K562 (cell line): ENCODE measurements around the gene ZNF48. TPM values are rescaled to one million over a fixed set of nuclear protein-coding genes. Genes with fewer than 3 reads are reported as not detected.

Experiments used
- AFF1 ChIP-seq, 2 experiments: fragments of 450-650 bp; IDR thresholded peaks; 2 replicates each; pipeline ENCODE4 v1.6.1; 2018; ENCODE audit warnings: mild to moderate bottlenecking in 2 of 2, low read depth in 1 of 2; ENCODE audit not compliant: partially characterized antibody in 2 of 2
- ARID1B ChIP-seq: fragments of 450-650 bp; IDR thresholded peaks from 2 replicates; pipeline ENCODE4 v1.6.1; 2016; ENCODE audit warnings: antibody characterized with exemption, mild to moderate bottlenecking, inconsistent platforms
- BCL6 ChIP-seq: fragments of 250-450 bp; sonication (Bioruptor Pico); IDR thresholded peaks from 2 replicates; pipeline ENCODE4 v1.4.0; 2020
- CCNT2 ChIP-seq: IDR thresholded peaks from 2 replicates; pipeline ENCODE4 v1.6.1; 2011; ENCODE audit warnings: borderline replicate concordance, low read depth, mild to moderate bottlenecking, moderate library complexity, mixed read lengths, low read length; ENCODE audit not compliant: insufficient read length; ENCODE audit errors: extremely low read depth
- CEBPG ChIP-seq, 3 experiments: fragments of 200-800 bp in 1 of 3; sonication (Bioruptor generic) in 1 of 3; sonication (generic) in 1 of 3; formaldehyde crosslinking in 1 of 3; IDR thresholded peaks in 2 of 3; conservative IDR thresholded peaks in 1 of 3; 2 replicates each; pipeline versions ENCODE4 v1.6.1 to v1.8.0; 2016 to 2022; ENCODE audit warnings: missing compliant biosample characterization in 2 of 3, missing genetic modification characterization in 2 of 3, mild to moderate bottlenecking in 1 of 3, missing genetic modification reagents in 1 of 3
- CREM ChIP-seq: IDR thresholded peaks from 2 replicates; pipeline ENCODE4 v1.6.1; 2014; ENCODE audit warnings: antibody characterized with exemption, low read depth
- HNRNPH1 ChIP-seq: fragments of 200-400 bp; formaldehyde crosslinking; optimal IDR thresholded peaks from 2 replicates; pipeline ENCODE3; 2017; ENCODE audit warnings: low read depth, mild to moderate bottlenecking, low read length, moderate library complexity
- MCM7 ChIP-seq, 2 experiments: fragments of 450-650 bp; IDR thresholded peaks; 2 replicates each; pipeline ENCODE4 v1.6.1; 2016 to 2018
- NCOA2 ChIP-seq, 2 experiments: fragments of 450-650 bp; IDR thresholded peaks; 2 replicates each; pipeline ENCODE4 v1.6.1; 2018; ENCODE audit warnings: mild to moderate bottlenecking in 2 of 2, moderate library complexity in 1 of 2; ENCODE audit not compliant: partially characterized antibody in 2 of 2
- POLR3A ChIP-seq: IDR thresholded peaks from 2 replicates; pipeline ENCODE4 v1.6.1; 2011; ENCODE audit warnings: borderline replicate concordance, mild to moderate bottlenecking, moderate library complexity; ENCODE audit not compliant: insufficient read length, insufficient read depth; ENCODE audit errors: extremely low read depth
- RBBP5 ChIP-seq: fragments of 200-600 bp; sonication (generic); IDR thresholded peaks from 2 replicates; pipeline ENCODE4 v1.6.1; 2012; ENCODE audit warnings: borderline replicate concordance, mild to moderate bottlenecking, low read length, control low read depth, inconsistent platforms; ENCODE audit not compliant: insufficient read depth, poor library complexity, severe bottlenecking
- RBM17 ChIP-seq: fragments of 200-400 bp; formaldehyde crosslinking; IDR thresholded peaks from 2 replicates; pipeline ENCODE4 v1.6.1; 2017; ENCODE audit warnings: low read depth, mild to moderate bottlenecking, low read length, borderline replicate concordance
- SIX5 ChIP-seq, 2 experiments: IDR thresholded peaks; 2 replicates each; pipeline ENCODE4 v1.6.1; 2011; ENCODE audit warnings: low read length in 2 of 2, borderline replicate concordance in 1 of 2, low read depth in 1 of 2, mild to moderate bottlenecking in 1 of 2, moderate library complexity in 1 of 2; ENCODE audit not compliant: insufficient read depth in 1 of 2
- SRSF7 ChIP-seq: fragments of 200-400 bp; formaldehyde crosslinking; optimal IDR thresholded peaks from 2 replicates; pipeline ENCODE3; 2017; ENCODE audit warnings: mild to moderate bottlenecking, low read depth, low read length
- STAG1 ChIP-seq: sonication (generic); formaldehyde crosslinking; IDR thresholded peaks from 2 replicates; pipeline ENCODE4 v1.5.0; 2020; ENCODE audit warnings: missing genetic modification reagents, borderline replicate concordance
- THRA ChIP-seq: fragments of 450-650 bp; IDR thresholded peaks from 2 replicates; pipeline ENCODE4 v1.6.1; 2017; ENCODE audit warnings: mild to moderate bottlenecking, moderate library complexity
- U2AF1 ChIP-seq: fragments of 200-400 bp; formaldehyde crosslinking; optimal IDR thresholded peaks from 2 replicates; pipeline ENCODE3; 2017; ENCODE audit warnings: mild to moderate bottlenecking, low read depth, low read length, moderate library complexity
- ZBED1 ChIP-seq: IDR thresholded peaks from 2 replicates; pipeline ENCODE4 v1.6.1; 2014
- ZFP36 ChIP-seq: fragments of 150-350 bp; IDR thresholded peaks from 2 replicates; pipeline ENCODE4 v1.6.1; 2018; ENCODE audit warnings: low read length, low read depth; ENCODE audit not compliant: partially characterized antibody
- ZNF133 ChIP-seq: fragments of 250-450 bp; sonication (Bioruptor Pico); IDR thresholded peaks from 2 replicates; pipeline ENCODE4 v1.4.0; 2020; ENCODE audit warnings: mild to moderate bottlenecking
- ZNF224 ChIP-seq: sonication (generic); formaldehyde crosslinking; IDR thresholded peaks from 2 replicates; pipeline ENCODE4 v1.8.0; 2022; ENCODE audit warnings: mild to moderate bottlenecking, missing genetic modification reagents
- polyA plus RNA-seq, 8 experiments: library from polyadenylated mRNA; depleted of rRNA in 4 of 8; stranded (reverse) in 5 of 8; unstranded in 3 of 8; fragments of >200 nt; fragmentation: Nextera tagmentation in 2 of 8; fragmentation: Illumina TruSeq in 1 of 8; extraction: Ambion mirVana in 2 of 8; extraction: Trizol in 1 of 8; gene quantifications; 2 replicates each; pipeline versions ENCODE4 v1.2.1 to v1.2.3, GENCODE V29; 2011 to 2014; ENCODE audit warnings: inconsistent platforms in 1 of 8, missing spikeins in 1 of 8
- total RNA-seq, 7 experiments: library from RNA; depleted of rRNA in 6 of 7; stranded (reverse); fragments of >200 nt in 6 of 7; fragmentation: Illumina TruSeq in 2 of 7; extraction: Trizol in 2 of 7; gene quantifications; 2 replicates each; pipeline versions ENCODE4 v1.2.1 to v1.2.3, GENCODE V29; 2011 to 2021; ENCODE audit warnings: low replicate concordance in 1 of 7
- TF ChIP-seq, protein P1 (sequence below): fragments of 250-450 bp; sonication (Bioruptor Pico); IDR thresholded peaks from 2 replicates; pipeline ENCODE4 v1.8.0; 2022; ENCODE audit warnings: moderate library complexity, mild to moderate bottlenecking, inconsistent platforms

Gene ZNF48
- total and polyA plus RNA-seq, 9 of the 15 experiments (the other 6 are each of a cell fraction or from before 2014, with no cell fraction given) = 0.38 to 11.6 (median 4.7) TPM

- TF ChIP-seq AFF1 (IDR thresholded peaks at IDR 0.05; ENCODE audit: low read depth in 1 of 2, partially characterized antibody in 2 of 2) = peak in 1 of 2 experiments; percentile 49
- TF ChIP-seq U2AF1 = no peak
- no peak for TF ChIP-seq ZFP36
- TF ChIP-seq ARID1B = peak; percentile 56
- no peak for TF ChIP-seq POLR3A
- no peak for TF ChIP-seq ZNF133 (CRISPR knock-in tag)
- TF ChIP-seq RBM17 = no peak
- TF ChIP-seq BCL6 = no peak
- TF ChIP-seq ZNF224 (CRISPR knock-in tag) = no peak
- TF ChIP-seq SIX5 (IDR thresholded peaks at IDR 0.05; ENCODE audit: borderline replicate concordance in 1 of 2, insufficient read depth in 1 of 2, low read depth in 1 of 2, low read length in 2 of 2) = no peak
- TF ChIP-seq SRSF7 = no peak
- TF ChIP-seq RBBP5 = peak; percentile 4
- TF ChIP-seq CCNT2 = no peak
- no peak for TF ChIP-seq HNRNPH1
- no peak for TF ChIP-seq MCM7 (IDR thresholded peaks at IDR 0.05)
- peak; percentile 95 for TF ChIP-seq CREM
- TF ChIP-seq NCOA2 (IDR thresholded peaks at IDR 0.05; ENCODE audit: partially characterized antibody in 2 of 2) = no peak
- TF ChIP-seq THRA = no peak
- TF ChIP-seq, protein P1, sequence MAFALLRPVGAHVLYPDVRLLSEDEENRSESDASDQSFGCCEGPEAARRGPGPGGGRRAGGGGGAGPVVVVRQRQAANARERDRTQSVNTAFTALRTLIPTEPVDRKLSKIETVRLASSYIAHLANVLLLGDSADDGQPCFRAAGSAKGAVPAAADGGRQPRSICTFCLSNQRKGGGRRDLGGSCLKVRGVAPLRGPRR (CRISPR knock-in tag) = no peak
- TF ChIP-seq ZBED1 = 0 out of 2 replicates have a peak, but pooled peaks have one; percentile 31
- TF ChIP-seq CEBPG (CRISPR knock-in tag; IDR thresholded peaks at IDR 0.05) = no peak
- TF ChIP-seq CEBPG (tag; conservative IDR thresholded peaks at IDR 0.05 in 1 of 2, IDR thresholded peaks at IDR 0.05 in 1 of 2) = no peak
- TF ChIP-seq STAG1 (CRISPR knock-in tag) = no peak
Measured at GRCh38 chr16:30377812-30378235, 17.4 kb upstream of the ZNF48 start (continued).
